ENCODE results near the gene PRR13.

PRR13 gene

GRCh38 chr12:53465679-53466078, 24.1 kb downstream of the PRR13 start:
- peaks cover 25% of the 10 kb centered on the region for H3K4me1 Mint-ChIP-seq
- H3K27me3 Mint-ChIP-seq (ENCODE audit: low read depth), result no peaks in the 10 kb centered on the region
- peak overlapping the region in 2 of 3 experiments; percentile 27 to 29 for H3K27ac Mint-ChIP-seq
- TF ChIP-seq CTCF (IDR thresholded peaks at IDR 0.05; ENCODE audit: unreplicated experiment in 3 of 3), result peak in 1 of 3 experiments; percentile 15
- no peak overlapping the region for H3K4me3 Mint-ChIP-seq
- H3K9me3 Mint-ChIP-seq, result no peaks in the 10 kb centered on the region
- peaks cover 85% of the 10 kb centered on the region for H3K36me3 Mint-ChIP-seq (ENCODE audit: low read depth)

GRCh38 chr12:53466640-53467039, 25.1 kb downstream of the PRR13 start:
- H3K36me3 Mint-ChIP-seq (ENCODE audit: low read depth), result peaks cover 84% of the 10 kb centered on the region
- H3K27ac Mint-ChIP-seq, result peak overlapping the region in 1 of 3 experiments; percentile 27
- no peaks in the 10 kb centered on the region for H3K27me3 Mint-ChIP-seq (ENCODE audit: low read depth)
- peaks cover 21% of the 10 kb centered on the region for H3K4me1 Mint-ChIP-seq
- TF ChIP-seq CTCF (IDR thresholded peaks at IDR 0.05; ENCODE audit: unreplicated experiment in 3 of 3), result no peak
- no peak overlapping the region for H3K4me3 Mint-ChIP-seq
- H3K9me3 Mint-ChIP-seq, result no peaks in the 10 kb centered on the region

- no peaks in the 10 kb centered on the region for H3K9me3 Mint-ChIP-seq
- peaks cover 84% of the 10 kb centered on the region for H3K36me3 Mint-ChIP-seq (ENCODE audit: low read depth)
- no peaks in the 10 kb centered on the region for H3K27me3 Mint-ChIP-seq (ENCODE audit: low read depth)
- H3K27ac Mint-ChIP-seq, result no peak overlapping the region
- TF ChIP-seq CTCF (IDR thresholded peaks at IDR 0.05; ENCODE audit: unreplicated experiment in 3 of 3), result no peak
- no peak overlapping the region for H3K4me3 Mint-ChIP-seq
- H3K4me1 Mint-ChIP-seq, result peaks cover 23% of the 10 kb centered on the region
Measured at GRCh38 chr12:53467082-53467481, 25.5 kb downstream of the PRR13 start.

GRCh38 chr12:53467880-53468279, 26.3 kb downstream of the PRR13 start:
- Mint-ChIP-seq H3K4me1 (peaks cover 24% of the 10 kb centered on the region), H3K27ac (no peak overlapping the region), H3K36me3 (ENCODE audit: low read depth) (peaks cover 84% of the 10 kb centered on the region), H3K9me3 (no peaks in the 10 kb centered on the region), H3K27me3 (ENCODE audit: low read depth) (no peaks in the 10 kb centered on the region), H3K4me3 (no peak overlapping the region)
- no peak for TF ChIP-seq CTCF (IDR thresholded peaks at IDR 0.05; ENCODE audit: unreplicated experiment in 3 of 3)

GRCh38 chr12:53468282-53468681, 26.7 kb downstream of the PRR13 start:
- Mint-ChIP-seq H3K27me3 (ENCODE audit: low read depth) (no peaks in the 10 kb centered on the region), H3K9me3 (no peaks in the 10 kb centered on the region), H3K4me1 (peaks cover 24% of the 10 kb centered on the region), H3K27ac (no peak overlapping the region), H3K36me3 (ENCODE audit: low read depth) (peaks cover 80% of the 10 kb centered on the region), H3K4me3 (no peak overlapping the region)
- TF ChIP-seq CTCF (IDR thresholded peaks at IDR 0.05; ENCODE audit: unreplicated experiment in 3 of 3), result no peak

- Mint-ChIP-seq H3K9me3 (no peaks in the 10 kb centered on the region), H3K36me3 (ENCODE audit: low read depth) (peaks cover 82% of the 10 kb centered on the region), H3K27ac (peak overlapping the region in 2 of 3 experiments; percentile 16 to 56), H3K4me1 (peaks cover 42% of the 10 kb centered on the region), H3K4me3 (no peak overlapping the region), H3K27me3 (ENCODE audit: low read depth) (no peaks in the 10 kb centered on the region)
- TF ChIP-seq CTCF (IDR thresholded peaks at IDR 0.05; ENCODE audit: unreplicated experiment in 3 of 3), result no peak
Measured at GRCh38 chr12:53472056-53472582, 30.6 kb downstream of the PRR13 start.
